H1 (cell line): ENCODE measurements around the gene TTBK1. TPM values are rescaled to one million over a fixed set of nuclear protein-coding genes. Genes with fewer than 3 reads are reported as not detected.

ENCODE experiments used
- CTCF ChIA-PET: fragments of 300-600 bp; sonication (Branson Sonifier 250); formaldehyde crosslinking; loops from one replicate; lab custom pipeline; 2021; ENCODE audit not compliant: partially characterized antibody; lab: Charles Lee
- POLR2A ChIA-PET: fragments of 300-600 bp; sonication (Branson Sonifier 250); formaldehyde crosslinking; loops from one replicate; lab custom pipeline; 2021; ENCODE audit warnings: inconsistent platforms; ENCODE audit not compliant: partially characterized antibody; lab: Charles Lee
- DNase-seq, 2 experiments: peaks; one replicate each; pipeline versions ENCODE4 v3.0.0 to v3.0.0-alpha.2; 2010 to 2022; ENCODE audit warnings: low spot score in 2 of 2, low read depth in 1 of 2, mixed read lengths in 1 of 2
- FAIRE-seq: peaks from 2 replicates; lab custom pipeline; 2011; peaks lifted over from hg19 to GRCh38; lab: Jason Lieb, UNC
- H2AFZ ChIP-seq: 2 replicates; pipeline ENCODE4 v1.8.1; 2012; ENCODE audit warnings: low read length, inconsistent platforms
- H2AK5ac ChIP-seq: 2 replicates; pipeline ENCODE4 v1.6.1; 2013; ENCODE audit warnings: low read depth, low read length
- H2BK120ac ChIP-seq: replicated peaks from 2 replicates; pipeline ENCODE3; 2013; ENCODE audit warnings: low read depth, low read length, inconsistent platforms
- H2BK12ac ChIP-seq: 2 replicates; pipeline ENCODE4 v1.6.1; 2013; ENCODE audit warnings: low read depth, low read length
- H2BK15ac ChIP-seq: 2 replicates; pipeline ENCODE4 v1.6.1; 2013; ENCODE audit warnings: low read length
- H2BK20ac ChIP-seq: 2 replicates; pipeline ENCODE4 v1.6.1; 2013; ENCODE audit warnings: low read length
- H2BK5ac ChIP-seq: 2 replicates; pipeline ENCODE4 v1.6.1; 2013; ENCODE audit warnings: low read depth, low read length
- H3K14ac ChIP-seq: 2 replicates; pipeline ENCODE4 v1.6.1; 2013; ENCODE audit warnings: inconsistent platforms; ENCODE audit not compliant: insufficient read length
- H3K18ac ChIP-seq: 2 replicates; pipeline ENCODE4 v1.6.1; 2013; ENCODE audit warnings: low read length; ENCODE audit errors: extremely low read depth
- H3K23ac ChIP-seq: 2 replicates; pipeline ENCODE4 v1.6.1; 2013; ENCODE audit warnings: inconsistent platforms; ENCODE audit not compliant: insufficient read length
- H3K23me2 ChIP-seq: 2 replicates; pipeline ENCODE4 v1.6.1; 2013; ENCODE audit warnings: low read depth, low read length
- H3K27ac ChIP-seq: 2 replicates; pipeline ENCODE4 v1.6.1; 2011; ENCODE audit warnings: low read depth, low read length, inconsistent platforms
- H3K27me3 ChIP-seq, 4 experiments: replicated peaks in 1 of 4; 1 replicate in 1 of 4; 2 replicates in 3 of 4; pipeline versions ENCODE4 v1.6.1 to v1.8.1; 2011 to 2013; ENCODE audit warnings: low read length in 3 of 4, mild to moderate bottlenecking in 3 of 4, inconsistent platforms in 2 of 4, mixed read lengths in 2 of 4, moderate library complexity in 1 of 4; ENCODE audit not compliant: control insufficient read depth in 3 of 4, insufficient read depth in 3 of 4; ENCODE audit errors: extremely low read depth in 1 of 4
- H3K36me3 ChIP-seq, 4 experiments: 2 replicates each; pipeline versions ENCODE4 v1.6.1 to v1.8.1; 2011 to 2013; ENCODE audit warnings: mild to moderate bottlenecking in 4 of 4, low read length in 3 of 4, moderate library complexity in 2 of 4, control low read depth in 1 of 4, inconsistent platforms in 1 of 4; ENCODE audit not compliant: insufficient read depth in 4 of 4, control insufficient read depth in 2 of 4
- H3K4ac ChIP-seq: replicated peaks from 2 replicates; pipeline ENCODE3; 2013; ENCODE audit warnings: low read length, low read depth, mixed read lengths, inconsistent platforms; ENCODE audit not compliant: insufficient read length
- H3K4me1 ChIP-seq, 4 experiments: replicated peaks in 1 of 4; 1 replicate in 1 of 4; 2 replicates in 3 of 4; pipeline versions ENCODE4 v1.6.1 to v1.8.1; 2011 to 2013; ENCODE audit warnings: low read length in 3 of 4, inconsistent platforms in 2 of 4, mixed read lengths in 1 of 4; ENCODE audit not compliant: insufficient read depth in 4 of 4, control insufficient read depth in 3 of 4
- H3K4me2 ChIP-seq, 2 experiments: 2 replicates each; pipeline versions ENCODE4 v1.6.1 to v1.8.1; 2011 to 2013; ENCODE audit warnings: low read depth in 2 of 2, low read length in 2 of 2, control low read depth in 1 of 2, inconsistent platforms in 1 of 2, mild to moderate bottlenecking in 1 of 2; ENCODE audit not compliant: insufficient read depth in 1 of 2
- H3K4me3 ChIP-seq, 4 experiments: fragments of 200-600, 300-600 bp in 1 of 4; sonication (generic), shearing (Covaris generic), sonication (Bioruptor Twin) in 1 of 4; 2 replicates each; pipeline versions ENCODE4 v1.5.1 to v1.8.1; 2011 to 2016; ENCODE audit warnings: low read length in 4 of 4, low read depth in 3 of 4, control low read depth in 2 of 4, inconsistent platforms in 2 of 4, mild to moderate bottlenecking in 2 of 4, mixed read lengths in 1 of 4, moderate library complexity in 1 of 4; ENCODE audit not compliant: insufficient read depth in 2 of 4; ENCODE audit errors: extremely low read depth in 1 of 4
- H3K56ac ChIP-seq: replicated peaks from 2 replicates; pipeline ENCODE3; 2013; ENCODE audit warnings: low read depth, mild to moderate bottlenecking, mixed read lengths, low read length, inconsistent platforms; ENCODE audit not compliant: insufficient read length
- H3K79me1 ChIP-seq: 2 replicates; pipeline ENCODE4 v1.6.1; 2013; ENCODE audit warnings: low read depth, low read length, control low read depth
- H3K79me2 ChIP-seq, 2 experiments: 2 replicates each; pipeline versions ENCODE4 v1.6.1 to v1.8.1; 2012 to 2013; ENCODE audit warnings: low read length in 2 of 2, mild to moderate bottlenecking in 2 of 2, inconsistent platforms in 1 of 2; ENCODE audit not compliant: insufficient read depth in 2 of 2, control insufficient read depth in 1 of 2
- H3K9ac ChIP-seq, 4 experiments: replicated peaks in 1 of 4; 1 replicate in 1 of 4; 2 replicates in 3 of 4; pipeline versions ENCODE4 v1.6.1 to v1.8.1; 2011 to 2013; ENCODE audit warnings: low read depth in 3 of 4, low read length in 3 of 4, control low read depth in 2 of 4, mild to moderate bottlenecking in 2 of 4, moderate library complexity in 2 of 4, inconsistent platforms in 1 of 4; ENCODE audit errors: extremely low read depth in 1 of 4
- H3K9me3 ChIP-seq, 2 experiments: 2 replicates each; pipeline versions ENCODE4 v1.6.1 to v1.8.1; 2012 to 2013; ENCODE audit warnings: mild to moderate bottlenecking in 2 of 2, moderate library complexity in 2 of 2, control low read depth in 1 of 2, inconsistent platforms in 1 of 2, low read depth in 1 of 2, low read length in 1 of 2, mixed read lengths in 1 of 2; ENCODE audit not compliant: insufficient read depth in 2 of 2
- H4K20me1 ChIP-seq, 2 experiments: replicated peaks in 1 of 2; 2 replicates each; pipeline versions ENCODE3 to v1.8.1; 2011 to 2013; ENCODE audit warnings: inconsistent platforms in 2 of 2, low read length in 2 of 2, mild to moderate bottlenecking in 1 of 2; ENCODE audit not compliant: insufficient read depth in 2 of 2, control insufficient read depth in 1 of 2
- H4K5ac ChIP-seq: 2 replicates; pipeline ENCODE4 v1.6.1; 2013; ENCODE audit warnings: low read length, low read depth, mixed read lengths, inconsistent platforms; ENCODE audit not compliant: insufficient read length
- H4K8ac ChIP-seq: 2 replicates; pipeline ENCODE4 v1.8.0; 2013; ENCODE audit warnings: mild to moderate bottlenecking, moderate library complexity, low read length, inconsistent platforms; ENCODE audit not compliant: insufficient read depth; ENCODE audit errors: extremely low read depth
- H4K91ac ChIP-seq: replicated peaks from 2 replicates; pipeline ENCODE3; 2013; ENCODE audit warnings: low read length, mixed read lengths, inconsistent platforms; ENCODE audit not compliant: insufficient read length
- CBX8 ChIP-seq: fragments of 300-800, 300-1000 bp; sonication (generic); IDR thresholded peaks from 2 replicates; pipeline ENCODE4 v1.7.1; 2016; ENCODE audit warnings: low read depth, low read length, borderline replicate concordance
- POLR2A ChIP-seq, 2 experiments: IDR thresholded peaks; 1 replicate in 1 of 2; 2 replicates in 1 of 2; pipeline ENCODE4 v1.6.1; 2011; ENCODE audit warnings: low read depth in 2 of 2, low read length in 2 of 2, mild to moderate bottlenecking in 2 of 2; ENCODE audit errors: control extremely low read depth in 1 of 2
- SRF ChIP-seq: IDR thresholded peaks from 2 replicates; pipeline ENCODE4 v1.6.1; 2011; ENCODE audit warnings: mild to moderate bottlenecking, low read depth, low read length, moderate library complexity
- WGBS, 2 experiments: shearing (Covaris generic) in 1 of 2; methylation state at CpG; one replicate each; pipeline versions ENCODE4 v1.1.6 to v1.1.7; 2013 to 2015; ENCODE audit warnings: low lambda C conversion rate in 2 of 2, mixed read lengths in 2 of 2, inconsistent platforms in 1 of 2, low coverage in 1 of 2, missing lambda C conversion rate in 1 of 2; ENCODE audit not compliant: insufficient replicate concordance in 2 of 2, insufficient coverage in 1 of 2, insufficient read length in 1 of 2; ENCODE audit errors: extremely low coverage in 1 of 2, missing lambda C conversion rate in 1 of 2; 5-methylcytosine and 5-hydroxymethylcytosine counted together
- polyA plus RNA-seq, 7 experiments: library from polyadenylated mRNA; depleted of rRNA in 3 of 7; stranded (reverse) in 5 of 7; unstranded in 2 of 7; fragments of >200 nt in 5 of 7; fragments of 200-250 nt in 2 of 7; gene quantifications; 1 replicate in 5 of 7; 2 replicates in 1 of 7; 4 replicates in 1 of 7; pipeline versions ENCODE4 v1.2.1 to v1.2.3, GENCODE V29; 2011 to 2013; ENCODE audit warnings: missing spikeins in 2 of 7, mixed read lengths in 2 of 7
- total RNA-seq: library from RNA; stranded (reverse); fragmentation: NEBNext Ultra II Directional; extraction: Animal tissue kit (Norgen Biotek cat#: 25700); gene quantifications from 2 replicates; pipeline ENCODE4 v1.2.1, GENCODE V29; 2021
- TF ChIP-seq, protein P1 (sequence below), 3 experiments: IDR thresholded peaks; 1 replicate in 2 of 3; 2 replicates in 1 of 3; pipeline versions ENCODE4 v1.5.1 to v1.6.1; 2011; ENCODE audit warnings: low read length in 3 of 3, mild to moderate bottlenecking in 3 of 3, inconsistent platforms in 2 of 3, low read depth in 1 of 3, moderate library complexity in 1 of 3; ENCODE audit not compliant: insufficient read depth in 1 of 3; ENCODE audit errors: control extremely low read depth in 1 of 3

The TTBK1 gene
- total and polyA plus RNA-seq, 2 of the 8 experiments (the other 6 are each of a cell fraction or from before 2014, with no cell fraction given), result 0.53 to 1.6 TPM

DNA sequence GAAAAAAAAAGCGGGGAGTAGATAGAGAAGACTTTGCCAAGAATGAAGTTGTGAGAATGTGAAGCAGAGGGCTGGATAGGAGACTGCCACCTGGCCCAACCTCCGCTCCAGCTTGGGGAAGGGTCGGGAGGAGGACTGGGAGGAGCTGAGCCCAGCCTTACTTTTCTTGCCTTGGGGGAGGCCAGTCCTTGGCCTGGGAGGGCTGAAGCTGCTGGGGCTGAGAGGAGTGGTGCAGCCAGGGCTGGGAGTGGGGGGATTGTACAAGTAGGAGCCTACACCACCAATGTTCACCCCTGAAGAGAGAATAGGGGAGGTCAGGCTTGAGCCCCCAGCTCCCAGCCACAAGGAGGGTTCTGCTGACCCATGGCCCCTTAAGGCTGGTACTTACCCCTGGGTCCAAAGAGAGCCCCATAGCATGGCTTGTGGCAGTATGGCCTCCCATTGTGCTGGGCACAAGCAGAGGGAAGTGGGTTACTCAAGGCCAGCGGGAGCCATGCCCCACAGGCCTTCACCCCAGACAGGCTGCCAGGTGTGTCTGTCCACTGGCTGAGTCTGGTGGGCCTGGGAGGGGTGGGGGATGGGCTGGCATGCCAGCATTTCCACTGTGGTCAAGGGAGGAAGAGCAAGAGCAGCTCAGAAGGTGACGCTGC lies 64.3 kb downstream of the TTBK1 start:
- Histone ChIP-seq H2AFZ (no peak overlapping the region), H4K5ac (no peak overlapping the region), H2BK120ac (no peak overlapping the region), H4K91ac (peak overlapping the region; percentile 61), H3K56ac (no peak overlapping the region), H3K18ac (peak overlapping the region; percentile 75; the same call in 1 of the 2 replicates), H3K9ac (no peak overlapping the region), H3K27me3 (0 out of 7 replicates have a peak, but pooled peaks cover 0 to 2% (median 0%) of the 10 kb centered on the region in 4 experiments), H3K14ac (no peak overlapping the region), H3K79me1 (no peaks in the 10 kb centered on the region), H4K8ac (peak overlapping the region; percentile 76), H3K79me2 (no peaks in the 10 kb centered on the region), H2BK20ac (no peak overlapping the region), H4K20me1 (no peaks in the 10 kb centered on the region), H2AK5ac (no peak overlapping the region), H3K4me1 (peaks cover 8 to 15% (median 9%) of the 10 kb centered on the region in 4 experiments), H3K36me3 (peaks cover 0 to 5% (median 3%) of the 10 kb centered on the region in 4 experiments; a peak in 2 of 8 replicates), H3K4ac (no peak overlapping the region), H2BK15ac (peak overlapping the region; percentile 46; the same call in 1 of the 2 replicates), H3K23me2 (peaks cover 8% of the 10 kb centered on the region), H2BK5ac (0 out of 2 replicates have a peak overlapping the region, but pooled peaks have one; percentile 52), H2BK12ac (peak overlapping the region; percentile 30; the same call in 1 of the 2 replicates), H3K27ac (no peak overlapping the region), H3K4me3 (peak overlapping the region; percentile 51 to 74 (median 66); a peak in 6 of 8 replicates), H3K9me3 (no peaks in the 10 kb centered on the region), H3K4me2 (peak overlapping the region; percentile 90 to 92), H3K23ac (no peak overlapping the region)
- CTCF ChIA-PET, result interaction anchor here (0.8 to 5.4 kb wide), 19 partner anchors 9 to 194 kb away, joined by 3 to 27 read pairs (median 6); partner anchors contain the start of genes SLC22A7 and ZNF318
- no peak for DNase-seq
- TF ChIP-seq POLR2A (IDR thresholded peaks at IDR 0.05; ENCODE audit: control extremely low read depth in 1 of 2, low read depth in 2 of 2, low read length in 2 of 2), result 0 out of 3 replicates have a peak, but pooled peaks of 1 of the 2 experiments have one; percentile 2
- no peak for TF ChIP-seq SRF
- TF ChIP-seq CBX8, result no peak
- TF ChIP-seq, protein P1, sequence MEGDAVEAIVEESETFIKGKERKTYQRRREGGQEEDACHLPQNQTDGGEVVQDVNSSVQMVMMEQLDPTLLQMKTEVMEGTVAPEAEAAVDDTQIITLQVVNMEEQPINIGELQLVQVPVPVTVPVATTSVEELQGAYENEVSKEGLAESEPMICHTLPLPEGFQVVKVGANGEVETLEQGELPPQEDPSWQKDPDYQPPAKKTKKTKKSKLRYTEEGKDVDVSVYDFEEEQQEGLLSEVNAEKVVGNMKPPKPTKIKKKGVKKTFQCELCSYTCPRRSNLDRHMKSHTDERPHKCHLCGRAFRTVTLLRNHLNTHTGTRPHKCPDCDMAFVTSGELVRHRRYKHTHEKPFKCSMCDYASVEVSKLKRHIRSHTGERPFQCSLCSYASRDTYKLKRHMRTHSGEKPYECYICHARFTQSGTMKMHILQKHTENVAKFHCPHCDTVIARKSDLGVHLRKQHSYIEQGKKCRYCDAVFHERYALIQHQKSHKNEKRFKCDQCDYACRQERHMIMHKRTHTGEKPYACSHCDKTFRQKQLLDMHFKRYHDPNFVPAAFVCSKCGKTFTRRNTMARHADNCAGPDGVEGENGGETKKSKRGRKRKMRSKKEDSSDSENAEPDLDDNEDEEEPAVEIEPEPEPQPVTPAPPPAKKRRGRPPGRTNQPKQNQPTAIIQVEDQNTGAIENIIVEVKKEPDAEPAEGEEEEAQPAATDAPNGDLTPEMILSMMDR (IDR thresholded peaks at IDR 0.05; ENCODE audit: control extremely low read depth in 1 of 3, insufficient read depth in 1 of 3, low read depth in 1 of 3, low read length in 3 of 3), result no peak
- FAIRE-seq, result no peak
- POLR2A ChIA-PET, result interaction anchor here (0.7 to 2.9 kb wide), 9 partner anchors 10 to 328 kb away, joined by 3 to 45 read pairs (median 4); partner anchors contain the start of genes CUL7 and SLC22A7
- WGBS, 2 experiments, result 78% methylated on average over 5 of the region's 5 CpGs; no CpG with 5 or more reads in 1 of the 2 experiments
